Eye (tissue), 1 donor: Measurements from ENCODE around the gene PTPRG.

Experiments
- DNase-seq: peaks from one replicate; pipeline ENCODE4 v3.0.0-alpha.2; 2015

The PTPRG gene

DNA sequence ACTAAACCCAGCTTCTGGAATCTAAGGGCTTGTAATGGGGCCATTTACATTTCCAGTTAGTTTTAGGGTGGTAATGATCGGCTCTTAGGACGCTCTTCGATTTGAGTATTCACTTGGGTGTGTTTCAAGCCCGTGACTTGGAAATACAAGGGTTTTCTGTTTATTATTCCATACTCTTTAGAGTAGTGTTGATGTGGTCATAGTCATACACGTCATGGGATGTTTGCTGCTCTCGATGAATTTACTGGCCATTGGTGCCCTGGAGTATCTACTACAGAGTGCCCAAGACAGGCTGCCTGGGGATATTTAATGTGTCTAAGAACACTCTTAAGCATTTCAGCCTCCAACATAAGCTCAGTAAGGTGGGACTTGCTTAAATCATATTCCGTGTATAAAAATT is 64.1 kb downstream of the PTPRG start:
- DNase-seq, result no peak

DNA sequence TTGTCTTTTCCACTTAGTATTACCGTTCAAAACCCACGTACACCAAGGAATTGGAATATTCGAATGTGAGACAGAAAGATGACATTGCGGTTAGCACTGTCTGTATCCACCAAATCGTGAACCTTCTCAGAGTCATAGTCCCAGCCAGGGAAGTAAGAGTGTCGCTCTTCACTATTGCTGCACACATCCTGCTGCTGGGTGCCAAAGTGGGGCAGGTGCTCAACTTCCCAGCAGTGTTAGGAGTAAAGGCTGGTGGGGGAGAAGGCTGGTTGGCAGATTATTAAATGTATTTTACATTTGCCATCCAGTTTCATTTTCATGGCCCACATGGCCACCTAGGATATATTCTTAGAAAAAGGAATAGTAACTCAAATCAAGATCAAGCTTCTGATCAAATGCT is 65.1 kb downstream of the PTPRG start:
- no peak for DNase-seq

- no peak for DNase-seq
Observed at GRCh38 chr3:61627768-61628185, 66.4 kb downstream of the PTPRG start.

- no peak for DNase-seq
Observed at GRCh38 chr3:61628636-61629035, 67.3 kb downstream of the PTPRG start.

DNA sequence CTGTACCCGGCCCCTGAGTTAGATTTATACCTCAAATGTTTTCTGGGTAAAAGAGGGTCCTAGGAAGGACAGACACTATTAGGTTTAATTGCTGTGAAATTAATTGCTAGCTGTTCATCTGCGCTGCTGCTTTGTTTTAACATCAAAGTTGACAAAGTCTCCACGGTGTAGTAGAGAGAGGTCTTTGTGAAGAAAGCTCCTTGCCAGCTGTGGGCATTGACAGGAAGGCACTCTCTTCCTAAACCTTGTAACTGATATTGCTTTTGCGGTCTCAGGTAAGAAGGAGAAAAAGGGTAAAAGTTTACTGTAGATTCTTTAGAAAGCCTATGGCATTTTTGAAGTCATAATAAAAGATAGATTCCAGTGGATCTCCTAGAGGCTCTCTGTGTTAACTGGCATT is 68.1 kb downstream of the PTPRG start:
- DNase-seq, result no peak

DNA sequence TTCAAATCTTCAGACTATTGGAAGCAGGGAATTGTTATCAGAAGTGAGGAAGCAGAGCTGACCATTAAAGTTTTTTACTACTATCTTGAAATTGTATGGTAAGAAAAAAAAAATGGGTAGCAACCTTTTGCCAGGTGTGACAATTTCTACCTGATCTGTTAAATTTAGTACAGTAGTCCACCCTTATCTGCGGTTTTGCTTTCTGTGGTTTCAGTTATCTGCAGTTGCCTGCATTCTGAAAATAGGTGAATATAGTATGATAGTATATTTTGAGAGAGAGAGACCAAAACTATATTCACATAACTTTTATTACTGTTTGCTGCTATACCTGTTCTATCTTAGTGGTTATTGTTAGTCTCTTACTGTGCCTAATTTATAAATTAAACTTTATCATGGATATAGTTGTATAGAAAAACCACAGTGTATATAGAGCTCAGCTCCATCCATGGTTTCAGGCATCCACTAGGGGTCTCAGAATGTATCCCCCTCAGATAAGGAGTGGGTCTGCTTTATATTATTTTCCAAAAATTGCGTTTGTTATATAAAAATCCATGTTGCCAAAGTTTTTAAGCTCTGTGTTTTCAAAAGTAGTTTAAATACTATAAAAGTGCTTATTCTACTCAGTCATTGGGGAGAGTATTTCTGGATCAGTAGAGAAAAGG is 69.9 kb downstream of the PTPRG start:
- DNase-seq, result no peak

DNA sequence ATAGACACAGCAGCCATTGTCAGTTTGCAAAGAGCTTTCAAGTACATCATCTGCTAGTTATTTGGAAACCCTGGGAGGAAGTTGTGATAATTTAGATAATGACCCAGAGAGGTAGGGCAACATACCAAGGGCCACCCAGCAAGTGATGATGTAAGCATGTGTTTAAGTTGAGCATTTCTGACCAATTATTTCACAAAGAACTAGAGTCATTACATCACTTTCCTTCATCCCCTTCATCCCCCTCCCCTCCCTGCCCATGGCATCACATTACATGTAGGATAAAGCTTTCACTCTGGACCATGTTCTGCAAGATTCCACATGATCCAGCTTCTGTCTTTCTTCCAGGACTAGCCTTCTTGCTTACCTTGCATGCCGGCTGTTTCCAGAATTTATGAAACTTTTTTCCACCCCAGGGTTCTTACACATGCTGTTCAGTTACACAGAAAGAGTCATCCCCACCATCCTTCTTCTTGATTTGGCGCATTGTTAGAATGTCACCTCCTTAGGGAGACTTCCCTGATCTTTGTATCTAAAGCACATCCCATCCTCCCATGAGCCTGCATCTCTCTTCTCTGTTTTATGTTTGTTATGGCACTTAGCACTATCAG is 71.3 kb downstream of the PTPRG start:
- no peak for DNase-seq

- no peak for DNase-seq
Observed at GRCh38 chr3:61634678-61635077, 73.3 kb downstream of the PTPRG start.

- DNase-seq, result no peak
Observed at GRCh38 chr3:61637088-61638051, 76.0 kb downstream of the PTPRG start.

- no peak for DNase-seq
Observed at GRCh38 chr3:61638741-61639140, 77.4 kb downstream of the PTPRG start.

DNA sequence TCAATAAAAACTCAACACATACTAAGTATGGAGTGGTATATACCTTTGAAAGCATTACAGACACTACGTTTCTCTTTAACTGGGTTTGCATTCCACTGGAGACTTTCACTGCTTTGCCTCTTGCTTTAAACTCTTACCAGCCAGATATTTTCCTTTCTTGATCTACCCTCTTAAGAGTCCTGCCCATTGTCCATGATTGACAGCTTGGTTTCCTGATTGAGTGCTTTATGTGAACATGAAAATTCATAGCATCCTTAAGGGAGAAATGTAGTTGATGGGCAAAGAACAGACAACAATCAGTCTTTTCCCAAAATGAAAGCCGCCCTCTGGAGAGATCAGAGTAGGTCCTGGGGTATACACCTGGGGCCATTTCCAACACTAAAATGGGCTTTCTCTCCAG is 78.6 kb downstream of the PTPRG start:
- DNase-seq, result no peak

DNA sequence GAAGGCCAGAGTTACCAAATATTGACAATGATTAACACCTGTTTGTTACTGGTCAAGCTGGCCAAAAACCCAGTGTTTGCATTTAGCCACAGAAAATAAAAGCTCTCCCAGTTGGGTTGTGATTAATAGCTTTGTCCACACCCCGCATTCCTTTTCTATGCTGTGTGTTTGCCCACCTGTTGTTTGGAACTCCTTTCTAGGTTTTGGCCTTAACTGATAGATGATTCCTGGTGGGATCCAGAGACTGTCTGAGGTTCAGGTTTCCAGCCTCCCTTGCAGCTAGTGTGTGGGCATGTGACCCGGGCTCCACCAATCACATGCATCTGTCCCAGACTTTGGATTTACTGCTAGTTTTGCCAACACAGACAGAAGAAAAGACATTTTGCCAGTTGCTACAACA is 83.8 kb downstream of the PTPRG start:
- no peak for DNase-seq

GRCh38 chr3:61646360-61646759 is 85.0 kb downstream of the PTPRG start:
- DNase-seq, result no peak

GRCh38 chr3:61646851-61647525 is 85.6 kb downstream of the PTPRG start:
- DNase-seq, result no peak

GRCh38 chr3:61648481-61648880 is 87.1 kb downstream of the PTPRG start:
- DNase-seq, result no peak

DNA sequence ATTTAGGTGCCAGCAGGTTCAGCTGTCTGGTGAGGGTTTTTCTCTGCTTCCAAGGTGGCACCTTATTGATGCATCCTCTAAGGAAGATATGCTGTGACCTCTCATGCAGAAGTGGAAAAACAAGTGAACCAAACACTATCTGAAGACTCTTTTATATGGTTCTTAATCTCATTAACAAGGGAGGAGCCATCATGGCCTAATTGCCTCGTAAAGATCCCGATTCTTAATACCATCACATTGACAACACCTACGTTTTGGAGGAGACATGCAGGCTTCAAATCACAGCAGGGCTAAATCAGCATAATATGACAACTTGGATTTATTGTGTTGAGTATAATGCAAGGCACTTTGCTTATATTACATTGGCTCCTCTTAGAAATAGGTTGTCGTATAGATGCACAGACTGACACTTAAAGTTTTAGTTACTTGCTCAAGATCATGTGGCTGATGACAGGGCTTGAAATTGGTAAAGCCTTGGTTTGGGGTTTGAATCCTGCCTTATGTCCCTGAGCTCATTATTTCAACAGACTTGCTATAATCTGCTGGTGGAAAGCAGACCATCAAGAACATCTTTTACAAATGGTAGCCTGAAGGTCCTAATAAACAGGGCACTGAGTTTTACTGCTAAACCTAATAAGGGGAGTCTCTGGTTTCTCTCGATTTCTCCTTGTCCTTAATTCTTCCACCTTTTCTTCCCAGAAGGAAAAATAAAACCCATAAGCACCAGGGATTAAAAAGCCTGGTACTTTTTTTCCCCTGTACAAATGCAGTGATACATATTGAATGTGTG is 88.2 kb downstream of the PTPRG start:
- DNase-seq, result no peak

DNA sequence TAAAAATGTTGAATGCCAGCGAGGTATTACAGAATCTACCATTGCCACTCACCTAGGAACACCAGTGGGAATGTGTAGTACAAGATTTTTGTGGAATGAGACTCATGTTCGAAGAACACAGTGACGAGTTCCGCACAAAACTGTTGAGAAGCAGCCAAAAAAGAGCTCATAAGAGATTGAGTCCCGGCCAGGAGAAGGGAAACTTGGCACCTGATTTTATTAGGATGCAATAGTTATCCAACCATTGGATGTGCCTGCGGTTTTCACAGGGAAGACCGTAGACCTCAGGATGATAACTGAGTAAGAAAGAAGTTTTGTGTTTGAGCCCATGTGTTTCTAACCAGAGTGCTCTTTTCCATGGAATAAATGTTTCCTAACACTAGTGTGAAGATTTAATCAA is 88.9 kb downstream of the PTPRG start:
- peak; percentile 69 for DNase-seq

- no peak for DNase-seq
Observed at GRCh38 chr3:61650719-61651410, 89.5 kb downstream of the PTPRG start.

- peak; percentile 66 for DNase-seq
Observed at GRCh38 chr3:61657689-61658088, 96.3 kb downstream of the PTPRG start.

DNA sequence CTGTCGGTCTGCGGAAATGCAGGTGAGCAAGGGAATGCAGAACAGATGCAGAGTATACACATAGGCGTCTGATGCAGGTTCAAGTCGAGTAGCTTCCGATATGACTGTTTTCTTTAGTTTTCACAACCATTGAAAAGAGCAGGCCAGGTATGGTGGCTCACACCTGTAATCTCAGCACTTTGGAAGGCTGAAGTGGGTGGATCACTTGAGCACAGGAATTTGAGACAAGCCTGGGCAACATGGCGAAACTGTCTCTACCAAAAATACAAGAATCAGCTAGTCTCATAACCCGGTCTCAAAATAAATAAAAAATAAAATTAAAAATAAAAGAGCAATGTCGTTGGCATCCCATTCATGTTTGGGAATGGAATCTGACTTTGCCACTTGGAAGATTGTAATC is 101.5 kb downstream of the PTPRG start:
- no peak for DNase-seq

- no peak for DNase-seq
Observed at GRCh38 chr3:61663356-61664104, 102.2 kb downstream of the PTPRG start.
